ENCODE measurements around the gene ZDHHC14. TPM values are rescaled to one million over a fixed set of nuclear protein-coding genes. Genes with fewer than 3 reads are reported as not detected.

The ZDHHC14 gene
- total RNA-seq, 1 experiment from 2014 or later = 1.7 TPM

GRCh38 chr6:157519255-157520116 is 138.5 kb downstream of the ZDHHC14 start:
- H3K56ac ChIP-seq (ENCODE audit: insufficient read length, low read depth, low read length) = no peak overlapping the region
- H2BK15ac ChIP-seq (ENCODE audit: low read depth, low read length) = no peak overlapping the region
- no CpG with 5 or more reads among the region's 15 CpGs for WGBS (ENCODE audit: extremely low coverage, insufficient read length, low lambda C conversion rate)
- H3K27me3 ChIP-seq (ENCODE audit: insufficient read depth, low read length) = no peaks in the 10 kb centered on the region
- no peaks in the 10 kb centered on the region for H4K20me1 ChIP-seq (ENCODE audit: control insufficient read depth, insufficient read depth, insufficient read length)
- no peak overlapping the region for H3K4ac ChIP-seq (ENCODE audit: low read depth, low read length)
- no peak overlapping the region for H2BK5ac ChIP-seq (ENCODE audit: insufficient read length, low read length)
- H3T11ph ChIP-seq (ENCODE audit: low read length) = no peak overlapping the region
- H2BK120ac ChIP-seq (ENCODE audit: low read depth, low read length, poor library complexity, severe bottlenecking) = no peak overlapping the region
- Mint-ChIP-seq H3K4me3 (no peak overlapping the region), H3K36me3 (ENCODE audit: insufficient read depth in 1 of 3, low read depth in 3 of 3) (no peaks in the 10 kb centered on the region), H3K27ac (no peak overlapping the region), H3K9me3 (peaks cover 0 to 2% of the 10 kb centered on the region in 2 experiments; a peak in 2 of 5 replicates), H3K27me3 (ENCODE audit: low read depth) (no peaks in the 10 kb centered on the region), H3K4me1 (peaks cover 14 to 22% of the 10 kb centered on the region in 2 experiments)
- H2BK12ac ChIP-seq (ENCODE audit: insufficient read length, low read depth, low read length) = no peak overlapping the region
- H4K8ac ChIP-seq (replicated peaks; ENCODE audit: insufficient read length, low read depth, low read length) = no peak overlapping the region
- no peak overlapping the region for H2AK5ac ChIP-seq (ENCODE audit: insufficient read length, low read length)
- no peak overlapping the region for H3K27ac ChIP-seq (ENCODE audit: insufficient read length, low read depth, low read length)
- H3K9ac ChIP-seq (ENCODE audit: extremely low read depth, insufficient read length, low read length) = no peak overlapping the region
- H2BK20ac ChIP-seq (ENCODE audit: low read depth, low read length, poor library complexity, severe bottlenecking) = no peak overlapping the region
- no peaks in the 10 kb centered on the region for H3K23me2 ChIP-seq (ENCODE audit: insufficient read length, low read depth, low read length, poor library complexity, severe bottlenecking)
- H4K5ac ChIP-seq (ENCODE audit: insufficient read length, low read depth, low read length) = no peak overlapping the region
- no peaks in the 10 kb centered on the region for H3K79me2 ChIP-seq (ENCODE audit: insufficient read depth, low read length)
- H3K79me1 ChIP-seq (ENCODE audit: insufficient read depth, low read depth, low read length, poor library complexity, severe bottlenecking) = no peaks in the 10 kb centered on the region
- H3K18ac ChIP-seq (ENCODE audit: insufficient read length, low read depth, low read length) = no peak overlapping the region
- H4K91ac ChIP-seq (ENCODE audit: insufficient read length, low read depth, low read length) = no peak overlapping the region
- no peaks in the 10 kb centered on the region for H3K9me3 ChIP-seq (ENCODE audit: control insufficient read depth, low read depth, low read length)
- no peak overlapping the region for H2AFZ ChIP-seq (ENCODE audit: low read length)
- H3K4me2 ChIP-seq (ENCODE audit: insufficient read depth, insufficient read length, low read length) = no peak overlapping the region
- H3K14ac ChIP-seq (ENCODE audit: insufficient read depth, low read length) = no peak overlapping the region
- H3K23ac ChIP-seq (ENCODE audit: insufficient read length, low read depth, low read length) = no peak overlapping the region
- TF ChIP-seq CTCF (conservative IDR thresholded peaks at IDR 0.05) = no peak
- DNase-seq = no peak
- H3K4me1 ChIP-seq (ENCODE audit: insufficient read depth, low read length) = no peaks in the 10 kb centered on the region

All from H9 (cell line).